HG02870 (cell line): ENCODE results near the gene DHCR24.
"Not testable (repeated sequence)": the region's sequence is repeated elsewhere in the genome, so short reads cannot be mapped to it uniquely, and the experiment has no call there.

Experiments used
- ATAC-seq: cut with Tn5 transposase; IDR thresholded peaks from one replicate; pipeline ENCODE4 v1.9.1; 2021; ENCODE audit warnings: mild to moderate bottlenecking, moderate library complexity; ENCODE audit not compliant: unreplicated experiment

The DHCR24 gene

DNA sequence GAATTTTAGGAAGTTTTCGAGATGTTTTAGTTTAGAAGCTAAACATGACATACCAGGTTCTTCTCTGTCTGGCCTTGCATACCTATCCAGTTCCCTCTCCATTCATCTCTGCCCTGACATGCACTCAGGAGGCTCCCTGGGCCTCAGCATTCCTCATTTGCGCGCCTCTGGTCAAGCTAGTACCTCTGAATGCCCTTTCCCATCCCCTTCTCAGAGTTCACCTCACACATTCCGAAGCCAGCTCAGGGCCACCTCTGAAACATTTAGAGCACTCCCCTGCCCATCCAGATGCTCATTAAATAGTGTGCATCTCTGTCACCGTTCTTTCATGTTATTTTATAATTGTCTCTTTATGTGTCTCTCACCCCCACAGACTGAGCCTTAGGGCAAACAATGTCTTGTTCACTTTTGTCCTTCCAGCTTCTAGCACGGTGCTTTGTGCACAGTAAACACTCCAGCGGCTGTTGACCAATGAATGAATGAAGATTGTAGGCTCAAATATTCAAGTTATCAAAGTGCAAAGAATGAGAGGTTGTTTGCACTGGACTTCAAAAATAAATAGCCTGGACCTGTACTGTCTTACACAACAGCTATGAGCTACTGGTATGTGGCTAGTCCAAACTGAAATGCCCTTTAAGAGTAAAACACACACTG, 1.2 kb upstream of the DHCR24 start:
- ATAC-seq: no peak

DNA sequence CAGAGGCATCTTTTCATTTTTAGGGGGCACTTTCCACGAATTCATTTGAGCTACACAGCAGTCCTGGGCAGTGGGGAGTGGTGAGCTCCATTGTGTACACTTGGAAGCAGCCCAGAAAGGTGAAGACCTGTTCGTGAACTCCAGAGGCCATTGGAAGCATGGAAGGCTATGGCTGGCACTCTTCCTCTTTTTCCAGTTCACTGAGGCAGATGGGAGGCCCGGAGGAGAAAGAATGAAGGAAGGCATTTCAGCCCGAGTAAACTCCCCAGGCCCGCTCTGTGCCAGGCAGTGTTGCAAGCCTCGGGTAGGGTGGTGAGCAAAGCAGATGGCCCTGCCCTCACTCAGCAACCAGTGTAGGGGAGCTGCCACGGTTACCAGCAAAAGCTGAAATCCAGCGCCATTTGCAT, 673 bp upstream of the DHCR24 start:
- no peak for ATAC-seq

DNA sequence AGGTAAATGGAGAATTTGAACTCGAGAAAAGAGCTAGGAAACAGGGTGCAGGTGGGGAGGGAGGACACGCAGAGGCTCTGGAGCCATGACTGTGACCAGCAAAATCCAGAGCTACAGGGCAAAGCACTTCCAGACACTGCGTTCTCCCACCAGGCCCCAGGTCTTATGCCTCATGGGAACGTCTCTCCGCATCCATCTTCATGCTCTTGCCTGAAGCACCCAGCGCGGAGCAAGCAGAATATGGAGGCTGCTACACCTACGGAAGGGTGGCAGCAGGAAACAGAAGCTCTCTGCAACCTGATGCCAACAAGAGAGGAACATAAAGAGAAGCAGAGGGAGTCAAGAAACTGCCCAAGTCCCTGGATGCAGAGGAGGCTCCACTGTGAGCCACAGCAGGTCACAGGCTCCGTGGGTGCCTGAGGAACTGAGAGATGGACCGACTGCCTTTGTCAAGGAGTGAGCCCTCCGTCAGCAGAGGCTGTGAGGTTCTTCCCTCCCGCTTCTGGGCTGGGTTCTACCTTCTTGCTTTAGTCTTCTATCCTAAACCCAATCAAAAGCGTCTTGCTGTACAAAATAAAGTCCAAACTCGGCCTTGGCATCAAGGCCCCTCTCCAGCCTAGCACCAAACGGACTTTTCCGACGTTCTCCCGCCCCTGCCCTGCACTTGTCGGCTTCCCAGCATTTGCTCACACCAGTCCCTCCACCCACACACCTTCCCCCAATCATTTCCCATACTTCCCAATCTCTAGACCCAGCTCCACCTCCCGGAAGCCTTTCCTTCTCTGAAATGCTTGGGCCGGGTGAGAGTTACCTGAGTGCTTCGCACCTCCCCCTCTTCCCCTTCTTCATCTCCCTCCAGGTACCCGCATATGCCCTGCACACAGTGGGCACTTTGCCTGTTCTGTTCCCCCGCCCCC, 930 bp downstream of the DHCR24 start:
- no peak for ATAC-seq

DNA sequence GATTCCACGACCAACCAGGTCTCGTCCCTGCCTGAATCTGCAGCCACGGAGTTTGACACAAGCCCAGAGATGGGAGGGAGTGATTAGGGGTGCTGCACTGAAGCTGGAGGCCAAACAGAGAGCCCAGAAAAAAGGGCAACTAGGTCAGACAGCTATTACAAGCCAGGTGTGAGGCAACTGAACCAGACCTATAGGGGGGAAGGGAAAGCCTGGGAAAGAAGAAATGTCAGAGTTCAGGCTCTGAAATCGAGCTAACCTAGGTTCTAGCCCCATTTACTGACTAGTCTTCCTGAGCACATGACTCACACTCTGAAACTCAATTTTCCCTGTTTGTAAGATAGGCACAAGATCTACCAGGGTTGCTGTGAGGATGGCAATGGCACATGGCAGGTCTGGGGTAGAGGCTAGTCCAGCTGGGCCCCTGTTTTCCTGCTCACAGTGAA, 1.7 kb downstream of the DHCR24 start:
- ATAC-seq: no peak

DNA sequence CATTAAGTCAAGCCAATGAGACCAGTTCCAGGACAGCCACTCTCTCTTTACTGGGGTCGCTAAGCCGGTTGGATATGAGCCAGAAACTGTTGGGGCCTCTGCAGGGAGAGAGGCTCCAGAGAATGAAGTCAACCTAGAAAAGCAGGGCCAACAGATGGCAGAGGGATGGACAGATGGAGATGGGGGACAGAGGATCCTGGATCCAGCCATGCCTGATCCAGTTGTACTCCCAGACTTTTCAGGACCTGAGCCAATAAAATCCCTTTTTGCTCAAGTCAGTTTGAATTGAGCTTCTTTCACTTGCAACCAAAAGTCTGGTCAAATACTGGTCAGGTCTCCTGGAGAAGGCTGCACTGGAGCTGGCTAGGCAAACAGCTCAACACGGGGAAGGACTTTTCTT, 2.2 kb downstream of the DHCR24 start:
- ATAC-seq: no peak

DNA sequence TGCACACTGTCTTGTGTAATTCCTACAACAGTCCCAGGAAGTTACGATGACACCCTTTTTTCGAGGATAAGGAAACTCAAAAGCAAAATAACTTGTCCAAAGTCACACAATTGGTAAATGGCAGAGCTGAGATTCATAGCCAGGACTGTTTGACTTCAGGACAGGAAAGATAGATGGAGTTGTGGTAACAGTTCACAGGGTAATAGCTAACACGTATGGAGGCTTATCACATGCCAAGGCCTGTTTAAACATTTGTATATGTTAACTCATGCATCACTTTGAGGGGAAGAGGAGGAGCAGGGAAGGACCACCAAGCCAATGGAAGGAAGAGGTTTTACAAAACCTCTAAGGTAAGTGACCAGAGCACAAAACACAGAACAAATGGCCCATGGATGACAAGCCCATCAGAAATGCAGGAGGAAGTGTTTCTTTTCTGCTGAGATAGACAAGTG, 2.8 kb downstream of the DHCR24 start:
- ATAC-seq: no peak

DNA sequence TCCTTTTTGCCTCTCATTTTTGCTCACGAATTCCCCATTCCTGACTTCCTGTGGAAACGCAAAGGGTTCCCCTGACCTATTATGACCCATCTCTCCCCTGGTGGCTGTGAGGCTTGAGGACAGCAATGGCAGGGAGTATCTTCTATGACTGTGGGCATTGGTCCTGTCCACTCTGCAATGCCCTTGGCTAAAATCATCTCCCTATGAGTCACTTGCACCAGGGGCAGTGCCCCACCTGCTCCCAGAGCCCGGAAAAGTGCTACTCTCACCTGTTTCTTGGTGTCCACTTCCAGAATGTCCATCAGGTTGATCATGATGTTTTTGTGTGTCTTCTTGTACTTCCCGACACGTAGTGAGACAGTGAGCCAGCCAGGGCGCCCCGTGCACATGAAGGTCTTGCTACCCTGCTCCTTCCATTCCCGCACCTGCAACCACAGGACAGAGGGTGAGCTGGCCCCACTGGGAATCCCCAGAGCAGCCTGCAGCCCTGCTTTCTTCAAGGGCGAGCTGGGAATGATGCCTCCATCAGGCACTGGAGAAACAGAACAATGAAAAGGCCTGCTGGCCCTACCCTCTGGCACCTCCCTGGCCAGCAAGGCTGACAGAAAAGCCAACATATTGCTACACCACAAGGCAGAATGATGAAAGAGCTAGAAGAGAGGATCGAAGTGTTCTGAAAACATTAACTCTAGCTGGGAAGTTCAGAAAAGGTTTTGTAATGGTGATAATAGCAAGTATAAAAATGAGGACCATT, 3.5 kb downstream of the DHCR24 start:
- ATAC-seq: no peak

DNA sequence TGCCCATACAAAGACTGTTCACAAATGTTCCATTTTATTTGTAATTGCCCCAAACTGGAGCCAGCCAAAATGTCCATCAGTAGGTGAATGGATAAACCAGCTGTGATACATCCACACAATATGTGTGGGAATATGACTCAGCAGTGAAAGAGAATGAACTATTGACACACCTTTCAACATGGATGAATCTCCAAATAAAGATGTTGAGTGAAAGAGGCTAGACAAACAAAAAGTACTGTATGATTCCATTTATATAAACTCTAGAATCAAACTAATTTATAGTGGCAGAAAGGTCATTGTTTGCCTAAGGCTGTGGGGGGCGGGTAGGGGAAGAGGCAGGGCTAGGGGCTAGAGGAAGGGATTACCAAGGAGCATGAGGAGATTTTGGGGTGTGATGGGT, 4.5 kb downstream of the DHCR24 start:
- ATAC-seq: no peak

DNA sequence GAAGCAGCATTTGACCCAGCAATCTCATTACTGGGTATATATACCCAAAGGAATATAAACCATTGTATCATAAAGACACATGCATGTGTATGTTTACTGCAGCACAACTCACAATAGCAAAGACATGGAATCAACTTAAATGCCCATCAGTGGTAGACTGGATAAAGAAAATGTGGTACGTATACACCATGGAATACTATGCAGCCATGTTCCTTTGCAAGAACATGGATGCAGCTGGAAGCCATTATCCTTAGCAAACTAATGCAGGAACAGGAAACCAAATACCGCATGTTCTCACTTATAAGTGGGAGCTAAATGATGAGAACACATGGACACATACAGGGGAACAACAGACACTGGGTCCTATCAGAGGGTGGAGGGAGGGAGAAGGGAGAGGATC, 5.4 kb downstream of the DHCR24 start:
- not testable (repeated sequence) for ATAC-seq

DNA sequence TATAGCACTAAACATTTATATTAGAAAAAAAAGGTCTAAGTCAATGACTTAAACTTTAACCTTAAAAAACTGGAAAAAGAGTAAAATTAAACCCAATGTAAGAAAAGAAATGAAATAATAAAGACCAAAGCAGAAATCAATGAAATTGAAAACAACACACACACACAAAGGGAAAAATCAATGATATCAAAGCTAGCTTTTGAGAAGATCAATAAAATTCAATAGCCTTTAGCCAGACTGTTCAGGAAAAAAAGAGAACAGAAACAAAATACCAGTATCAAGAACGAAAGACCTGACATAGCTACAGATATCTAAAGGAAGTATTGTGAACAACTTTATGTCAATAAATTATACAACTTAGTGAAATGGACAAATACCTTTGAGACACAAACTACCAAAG, 7.1 kb downstream of the DHCR24 start:
- ATAC-seq: no peak

DNA sequence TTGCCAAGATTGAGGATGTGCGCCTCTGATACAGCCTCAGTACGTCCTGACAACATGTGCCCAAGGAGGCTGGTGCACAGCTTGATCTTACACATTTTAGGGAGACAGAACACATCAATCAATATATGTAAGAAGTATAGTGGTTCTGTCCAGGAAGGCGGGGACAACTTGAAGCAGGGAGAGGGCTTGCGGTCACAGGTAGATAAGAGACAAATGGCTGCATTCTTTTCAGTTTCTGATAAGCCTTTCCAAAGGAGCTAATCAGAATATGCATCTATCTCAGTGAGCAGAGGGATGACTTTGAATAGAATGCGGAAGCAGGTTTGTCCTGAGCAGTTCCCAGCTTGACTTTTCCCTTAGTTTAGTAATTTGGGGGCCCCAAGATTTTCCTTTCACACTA, 10.2 kb downstream of the DHCR24 start:
- ATAC-seq: no peak

DNA sequence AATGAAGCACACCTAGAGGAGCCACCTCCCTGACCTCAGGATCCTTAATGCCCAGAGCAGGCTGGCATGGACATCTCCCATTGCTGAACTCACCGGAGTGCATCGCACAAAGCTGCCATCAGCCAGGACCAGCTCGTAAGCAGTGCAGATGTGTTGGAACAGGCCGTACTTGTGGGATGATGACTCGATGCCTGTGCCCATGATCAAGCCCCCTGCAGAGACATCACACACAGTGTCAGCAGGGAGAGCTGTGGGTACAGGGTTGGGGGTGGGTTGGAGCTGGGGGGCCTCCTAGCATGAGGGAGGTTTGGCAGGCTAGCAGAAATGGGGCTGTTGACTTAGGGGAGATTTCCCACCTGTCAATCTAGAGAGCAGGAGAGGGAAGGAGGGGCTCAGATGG, 12.0 kb downstream of the DHCR24 start:
- ATAC-seq: no peak

DNA sequence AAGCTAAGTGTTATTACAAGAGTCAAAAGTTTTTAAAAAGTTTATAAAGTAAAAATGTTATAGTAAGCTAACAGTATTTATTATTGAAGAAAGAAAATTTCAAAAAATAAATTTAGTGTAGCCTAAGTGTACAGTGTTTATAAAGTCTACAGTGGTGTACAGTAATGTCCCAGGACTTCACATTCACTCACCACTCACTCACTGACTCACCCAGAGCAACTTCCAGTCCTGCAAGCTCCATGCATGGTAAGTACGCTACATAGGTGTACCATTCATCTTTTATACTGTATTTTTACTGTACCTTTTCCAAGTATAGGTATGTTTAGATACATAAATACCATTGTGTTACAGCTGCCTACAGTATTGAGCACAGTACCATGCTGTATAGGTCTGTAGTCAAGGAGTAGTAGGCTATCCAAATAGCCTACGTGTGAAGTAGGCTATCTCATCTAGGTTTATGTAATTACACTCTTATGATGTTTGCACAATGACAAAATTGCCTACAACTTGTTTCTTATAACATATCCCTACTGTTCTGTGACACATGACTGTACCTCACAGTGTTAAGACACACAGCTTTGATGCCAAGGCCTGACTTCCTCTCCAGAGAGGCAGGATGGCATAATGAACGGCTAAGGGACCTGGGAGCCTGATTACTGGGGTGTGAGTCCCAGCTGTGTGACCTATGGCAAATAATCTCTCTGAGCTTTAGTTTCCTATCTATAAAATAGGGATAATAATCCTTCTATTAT, 12.7 kb downstream of the DHCR24 start:
- no peak for ATAC-seq

DNA sequence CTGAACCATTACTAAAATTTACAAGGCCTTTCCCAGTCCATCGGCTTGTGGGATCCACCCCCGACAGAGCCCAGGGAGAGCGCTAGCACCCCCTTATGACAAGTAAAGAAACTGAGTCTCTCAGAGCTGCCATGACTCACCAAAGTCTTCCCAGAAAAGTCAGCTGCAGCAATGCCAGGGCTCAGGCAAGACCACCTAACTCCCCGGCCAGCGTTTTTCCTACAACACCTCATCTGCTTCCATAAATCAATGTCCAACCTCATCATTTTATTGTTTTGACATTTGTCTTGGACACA, 15.0 kb downstream of the DHCR24 start:
- ATAC-seq: no peak

DNA sequence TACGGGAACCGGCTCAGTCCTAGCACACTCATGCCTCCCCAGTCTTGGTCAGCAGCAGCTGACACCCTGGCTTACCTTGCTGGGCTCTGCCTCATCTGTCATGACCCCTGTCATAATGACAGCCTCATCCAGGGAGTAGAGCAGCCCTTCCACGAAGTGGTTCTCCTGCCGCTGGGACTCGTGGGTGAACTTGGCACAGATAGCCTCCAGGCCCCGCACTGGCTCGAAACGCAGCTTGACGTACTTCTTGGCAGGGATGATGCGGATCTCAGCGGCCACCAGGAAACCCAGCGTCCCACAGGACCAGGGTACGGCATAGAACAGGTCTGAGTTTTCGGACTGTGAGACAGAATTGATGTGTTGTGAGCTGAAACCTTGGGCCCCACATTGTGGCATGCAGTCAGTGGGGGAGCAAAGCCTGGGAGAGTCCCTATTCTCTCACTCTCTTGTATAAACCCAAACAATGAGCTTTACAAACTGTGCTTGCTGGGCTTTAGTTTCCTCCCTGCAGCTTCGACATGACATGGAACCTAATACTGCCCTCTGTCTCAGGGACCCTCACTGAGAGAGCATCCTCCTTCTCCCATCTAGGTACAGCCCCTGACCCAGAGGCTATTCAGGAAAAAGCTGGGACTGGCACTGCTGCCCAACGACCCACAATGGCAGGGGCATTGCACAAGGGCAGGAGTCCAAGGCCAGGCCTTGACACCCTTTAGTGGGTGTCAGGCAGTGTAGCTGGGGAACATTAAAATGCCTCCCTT, 15.5 kb downstream of the DHCR24 start:
- ATAC-seq: no peak

DNA sequence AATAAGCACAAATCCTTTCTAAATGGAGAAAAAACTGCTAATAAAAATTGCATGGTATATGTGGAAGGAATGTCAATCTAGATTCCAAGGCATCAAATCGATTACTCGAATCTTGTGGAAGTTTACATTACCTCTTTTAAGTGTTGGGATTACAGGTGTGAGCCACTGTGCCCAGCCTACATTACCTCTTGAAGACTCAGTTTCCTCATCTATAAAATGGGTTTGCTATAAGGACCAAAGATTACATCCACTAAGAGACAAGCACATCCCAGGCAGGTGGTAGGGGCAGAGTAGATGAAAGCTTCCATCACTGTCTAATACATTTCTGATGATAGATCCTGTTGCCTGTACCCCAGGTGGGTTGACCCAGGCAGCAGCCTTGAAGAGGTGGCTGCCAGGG, 16.1 kb downstream of the DHCR24 start:
- ATAC-seq: no peak

DNA sequence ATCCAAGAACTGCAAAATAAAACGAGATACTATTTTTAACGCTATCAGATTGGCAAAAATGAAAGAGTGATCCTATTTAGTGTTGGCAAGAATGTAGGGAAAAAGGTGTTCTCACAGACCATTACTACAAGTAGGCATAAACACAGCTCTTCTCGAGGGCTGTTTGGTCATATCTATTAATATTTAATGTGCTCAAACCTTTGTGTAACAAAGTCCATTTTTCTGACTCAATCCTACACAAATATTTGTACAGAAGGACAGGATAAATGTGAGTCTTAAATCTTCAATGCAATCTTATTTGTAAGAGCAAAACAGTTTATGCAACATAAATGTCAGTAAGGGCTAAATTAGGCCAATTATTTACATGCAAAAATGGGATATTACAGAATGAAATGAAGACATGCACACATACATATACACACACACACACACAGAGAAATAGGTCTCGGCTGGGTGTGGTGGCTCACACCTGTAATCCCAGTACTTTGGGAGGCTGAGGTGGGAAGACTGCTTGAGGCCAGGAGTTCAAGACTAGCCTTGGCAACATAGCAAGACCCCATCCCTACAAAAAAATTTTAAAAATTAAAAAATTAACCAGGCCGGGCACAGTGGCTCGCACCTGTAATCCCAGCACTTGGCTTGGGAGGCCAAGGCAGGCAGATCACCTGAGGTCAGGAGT, 17.7 kb downstream of the DHCR24 start:
- ATAC-seq: no peak

DNA sequence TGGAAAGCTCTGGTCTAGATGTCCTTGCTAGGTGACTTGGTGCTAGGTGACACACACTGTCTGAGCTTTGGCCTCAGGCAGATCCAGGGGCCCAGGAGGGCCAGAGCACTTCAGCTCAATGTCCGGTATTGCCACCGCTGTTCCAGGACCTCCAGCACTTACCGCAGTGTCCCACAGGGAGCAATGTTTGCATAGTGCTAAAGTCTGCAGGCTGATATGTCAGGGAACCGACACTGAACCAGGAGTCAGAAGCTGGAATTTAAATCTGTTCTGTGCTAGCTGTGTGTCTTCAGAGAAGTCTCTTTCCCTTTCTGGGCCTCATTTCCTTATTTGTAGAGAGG, 19.3 kb downstream of the DHCR24 start:
- ATAC-seq: no peak

DNA sequence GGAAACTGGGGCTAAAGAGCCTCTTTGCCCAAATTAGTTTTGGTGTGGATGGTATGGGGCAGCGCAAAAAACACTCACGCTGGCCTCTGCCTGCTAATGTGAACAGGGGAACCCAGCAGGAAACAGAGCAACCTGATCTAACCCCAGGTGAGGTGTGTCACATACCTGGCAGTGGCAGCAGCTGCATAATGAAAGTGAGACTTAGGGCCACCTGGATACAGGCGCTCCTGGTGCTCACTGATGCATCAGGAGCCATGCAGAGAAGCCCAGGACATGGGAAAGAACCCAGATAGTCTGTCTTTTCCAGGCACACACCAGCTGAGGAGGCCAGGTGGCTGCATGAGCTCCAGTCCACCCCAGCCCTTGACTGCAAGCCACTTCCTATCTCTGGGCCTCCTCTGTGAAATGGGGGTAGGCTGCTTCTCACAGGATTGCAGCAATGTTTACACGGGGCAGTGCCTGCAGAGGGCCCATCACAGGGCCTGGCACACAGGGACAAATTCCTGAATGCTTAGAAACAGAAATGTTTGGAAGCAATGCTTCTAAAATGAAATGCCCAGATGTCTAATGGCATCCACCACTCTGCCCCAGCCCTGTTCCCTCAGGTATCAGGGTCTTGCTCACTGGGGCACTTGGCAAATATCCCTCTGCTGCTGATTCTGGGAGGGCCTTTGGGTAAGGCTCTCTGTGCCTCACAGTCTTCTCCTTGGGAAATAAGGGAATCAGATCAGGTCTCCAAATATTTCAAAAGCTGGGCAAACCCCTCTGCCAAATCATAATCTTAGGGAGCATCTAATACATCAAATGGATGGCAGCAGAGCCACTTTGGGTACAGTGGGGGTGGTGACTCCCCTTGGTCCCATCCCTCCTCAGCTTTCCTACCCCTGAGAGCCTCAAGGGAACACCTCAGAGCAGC, 19.9 kb downstream of the DHCR24 start:
- ATAC-seq: no peak
